ENCODE measurements around the gene CDHR2. TPM values are rescaled to one million over a fixed set of nuclear protein-coding genes. Genes with fewer than 3 reads are reported as not detected.
A peak's percentile ranks its signal among the peaks of the same experiment; 100 is the strongest.

The CDHR2 gene
- total RNA-seq, 2 donors from 2014 or later = 0.33 to 0.40 TPM

DNA sequence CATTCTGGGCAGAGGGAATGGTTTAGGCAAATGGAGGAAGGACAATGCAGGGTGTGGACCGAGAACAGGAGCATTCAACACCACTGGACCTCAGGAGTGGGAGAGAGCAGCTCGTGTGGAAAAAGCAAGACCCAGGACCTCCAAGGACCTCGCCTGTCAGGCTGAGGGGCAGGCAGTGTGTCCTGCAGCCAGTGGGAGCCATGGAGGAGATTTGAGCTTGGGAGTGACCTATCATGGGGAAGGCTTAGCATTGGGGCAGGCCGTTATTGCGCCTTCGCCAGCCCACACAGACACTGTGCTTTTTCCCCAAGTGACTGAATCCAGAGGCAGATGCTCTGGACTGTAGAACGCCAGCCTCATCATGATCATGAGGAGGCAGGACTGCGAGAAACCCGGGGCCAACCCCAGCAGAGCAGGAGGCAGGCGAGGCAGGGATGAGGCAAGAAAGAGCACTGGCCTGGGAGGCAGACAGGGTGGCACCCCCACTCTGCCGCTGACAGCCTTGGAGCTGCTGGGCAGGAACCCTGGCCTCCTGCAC, 3.3 kb downstream of the CDHR2 start:
- ATAC-seq (no peak), DNase-seq (ENCODE audit: low spot score) (peak; percentile 31)
- H3K4me3 Mint-ChIP-seq = no peak overlapping the region
- no peaks in the 10 kb centered on the region for H3K9me3 Mint-ChIP-seq
- H3K4me1 Mint-ChIP-seq (ENCODE audit: low read depth in 2 of 2) = peaks cover 10 to 17% of the 10 kb centered on the region in 2 donors
- H3K27me3 Mint-ChIP-seq = no peaks in the 10 kb centered on the region
- no peak overlapping the region for H3K27ac Mint-ChIP-seq
- H3K36me3 Mint-ChIP-seq = no peaks in the 10 kb centered on the region

DNA sequence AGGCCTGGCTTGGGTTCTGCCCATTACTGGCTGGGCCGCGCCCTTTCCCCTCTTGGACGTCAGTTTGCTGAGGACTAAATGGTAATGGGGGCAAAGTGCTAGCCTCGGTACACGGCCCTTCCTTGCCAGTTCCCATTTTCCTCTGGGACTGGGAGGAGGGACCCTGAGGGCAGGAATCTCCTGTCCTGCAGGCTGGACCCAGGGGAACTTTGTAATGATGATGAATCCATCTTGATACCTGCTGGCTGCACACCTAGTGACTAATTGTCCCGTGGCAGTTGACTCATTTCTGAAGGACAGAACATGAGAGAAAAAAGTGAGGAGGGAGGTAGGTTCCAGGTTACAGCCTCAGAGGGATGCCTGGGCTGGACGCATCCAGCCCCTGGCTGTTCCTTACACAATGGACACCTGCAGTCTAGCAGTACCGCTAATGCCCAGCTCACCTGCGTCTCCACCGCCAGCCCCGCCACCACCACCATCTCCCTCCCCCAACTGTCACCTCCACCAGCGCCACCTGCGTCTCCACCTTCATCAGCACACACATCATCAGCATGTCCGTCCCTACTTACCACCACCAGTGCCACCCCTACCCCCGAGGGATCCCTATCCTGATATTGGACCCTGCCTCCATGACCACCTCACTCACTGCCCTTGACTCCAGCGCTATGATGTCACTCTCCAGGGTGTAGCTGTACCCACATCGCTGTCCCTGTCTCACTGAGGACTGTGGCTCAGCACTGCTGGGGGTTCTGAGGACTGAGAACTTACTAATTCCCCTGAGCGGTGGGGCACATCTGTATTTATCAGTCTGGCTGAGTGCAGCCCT, 4.3 kb downstream of the CDHR2 start:
- Mint-ChIP-seq H3K36me3 (no peaks in the 10 kb centered on the region), H3K9me3 (no peaks in the 10 kb centered on the region), H3K4me1 (ENCODE audit: low read depth in 2 of 2) (peaks cover 5 to 12% of the 10 kb centered on the region in 2 donors), H3K27me3 (no peaks in the 10 kb centered on the region), H3K27ac (no peak overlapping the region), H3K4me3 (no peak overlapping the region)
- ATAC-seq = peak in 1 of 2 donors; percentile 15
- peak; percentile 49 for DNase-seq (ENCODE audit: low spot score)

DNA sequence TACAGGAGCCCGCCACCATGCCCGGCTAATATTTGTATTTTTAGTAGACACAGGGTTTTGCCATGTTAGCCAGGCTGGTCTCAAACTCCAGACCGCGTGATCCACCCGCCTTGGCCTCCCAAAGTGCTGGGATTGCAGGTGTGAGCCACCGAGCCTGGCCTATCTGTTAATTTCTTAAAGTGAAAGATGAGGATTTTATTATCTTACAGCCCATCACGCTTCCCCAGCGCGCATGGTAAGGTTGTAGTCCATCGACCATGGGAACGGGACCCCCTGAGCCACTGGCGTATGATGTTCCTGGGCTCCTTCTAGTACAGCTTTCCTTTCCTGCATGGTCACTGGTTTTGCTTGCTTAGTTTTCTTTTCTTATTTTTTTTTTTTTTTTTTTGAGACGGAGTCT, 8.7 kb downstream of the CDHR2 start:
- Mint-ChIP-seq H3K4me3 (no peak overlapping the region), H3K27ac (no peak overlapping the region), H3K4me1 (ENCODE audit: low read depth in 2 of 2) (peaks cover 5 to 8% of the 10 kb centered on the region in 2 donors), H3K27me3 (peaks cover 9 to 13% of the 10 kb centered on the region in 2 donors), H3K36me3 (no peaks in the 10 kb centered on the region), H3K9me3 (no peaks in the 10 kb centered on the region)
- DNase-seq (ENCODE audit: low spot score) (no peak), ATAC-seq (no peak)

DNA sequence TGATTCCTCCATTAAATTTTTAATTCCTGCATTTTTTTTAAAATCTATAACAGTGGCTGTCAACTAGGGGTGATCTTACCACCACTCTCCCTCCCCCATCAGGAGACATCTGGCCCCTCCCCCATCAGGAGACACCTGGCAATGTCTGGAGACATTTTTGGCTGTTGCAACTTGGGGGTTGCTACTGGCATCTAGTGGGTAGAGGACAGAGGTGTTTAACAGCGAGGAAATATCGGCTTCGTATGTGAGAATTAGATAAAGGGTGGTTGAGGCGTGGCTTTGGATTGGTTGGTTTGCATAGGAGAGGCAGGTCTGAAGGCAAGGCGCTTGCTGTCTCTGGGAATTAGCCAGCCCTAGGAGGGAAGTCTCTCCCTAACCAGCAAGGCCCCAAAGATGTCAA, 10.5 kb downstream of the CDHR2 start:
- H3K36me3 Mint-ChIP-seq = no peaks in the 10 kb centered on the region
- H3K27ac Mint-ChIP-seq = no peak overlapping the region
- no peak for DNase-seq (ENCODE audit: low spot score)

DNA sequence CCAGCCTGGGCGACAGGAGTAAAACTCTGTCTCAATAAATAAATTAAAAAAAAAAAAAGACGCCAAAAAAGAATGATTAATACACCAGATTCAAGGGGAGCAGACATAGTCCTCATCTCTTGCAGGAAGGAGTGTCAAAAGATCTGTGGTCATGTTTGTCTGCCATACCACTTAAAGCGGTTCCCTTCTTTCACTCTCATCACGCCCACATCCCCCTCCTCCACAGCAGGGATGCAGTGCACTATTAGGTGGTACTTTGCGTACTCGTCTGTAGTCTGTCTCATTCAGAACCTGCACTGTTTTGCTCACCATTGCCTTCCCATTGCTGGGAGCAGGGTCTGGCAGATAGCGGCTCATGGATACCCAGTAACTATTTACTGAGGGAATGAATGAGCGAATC, 11.2 kb downstream of the CDHR2 start:
- no peaks in the 10 kb centered on the region for H3K9me3 Mint-ChIP-seq
- H3K4me1 Mint-ChIP-seq (ENCODE audit: low read depth in 2 of 2) = peaks cover 5 to 8% of the 10 kb centered on the region in 2 donors
- DNase-seq (ENCODE audit: low spot score) = no peak
- peaks cover 9 to 13% of the 10 kb centered on the region in 2 donors for H3K27me3 Mint-ChIP-seq
- ATAC-seq = no peak
- no peaks in the 10 kb centered on the region for H3K36me3 Mint-ChIP-seq
- no peak overlapping the region for H3K4me3 Mint-ChIP-seq
- no peak overlapping the region for H3K27ac Mint-ChIP-seq

More for the DNA sequence above, 10.5 kb downstream of the CDHR2 start:
- ATAC-seq = no peak
- H3K27me3 Mint-ChIP-seq = peaks cover 9 to 13% of the 10 kb centered on the region in 2 donors
- no peaks in the 10 kb centered on the region for H3K9me3 Mint-ChIP-seq
- no peak overlapping the region for H3K4me3 Mint-ChIP-seq
- peaks cover 5 to 8% of the 10 kb centered on the region in 2 donors for H3K4me1 Mint-ChIP-seq (ENCODE audit: low read depth in 2 of 2)

DNA sequence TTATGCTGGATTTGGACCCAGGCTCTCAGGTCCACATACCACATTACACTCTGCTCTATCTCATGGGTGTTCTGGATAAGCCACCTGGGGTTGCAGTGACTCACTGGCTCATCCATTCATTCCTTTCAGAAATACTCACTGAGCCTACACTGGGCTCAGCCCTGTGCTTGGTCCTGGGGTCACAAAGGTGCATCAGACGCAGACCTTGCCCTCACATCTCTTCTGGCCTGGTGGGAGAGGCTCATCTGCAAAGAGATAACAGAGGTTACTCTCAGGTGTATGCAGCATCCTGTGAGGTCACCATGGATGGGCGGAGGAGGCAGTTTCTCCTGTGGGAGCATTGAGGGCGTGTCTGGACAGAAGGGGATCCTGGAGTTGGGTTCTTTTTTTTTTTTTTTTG, 12.1 kb downstream of the CDHR2 start:
- DNase-seq (ENCODE audit: low spot score) (no peak), ATAC-seq (no peak)
- H3K4me1 Mint-ChIP-seq (ENCODE audit: low read depth in 2 of 2) = peaks cover 0 to 6% of the 10 kb centered on the region in 2 donors
- no peaks in the 10 kb centered on the region for H3K36me3 Mint-ChIP-seq
- no peaks in the 10 kb centered on the region for H3K9me3 Mint-ChIP-seq
- peaks cover 9 to 17% of the 10 kb centered on the region in 2 donors for H3K27me3 Mint-ChIP-seq
- no peak overlapping the region for H3K4me3 Mint-ChIP-seq
- no peak overlapping the region for H3K27ac Mint-ChIP-seq

DNA sequence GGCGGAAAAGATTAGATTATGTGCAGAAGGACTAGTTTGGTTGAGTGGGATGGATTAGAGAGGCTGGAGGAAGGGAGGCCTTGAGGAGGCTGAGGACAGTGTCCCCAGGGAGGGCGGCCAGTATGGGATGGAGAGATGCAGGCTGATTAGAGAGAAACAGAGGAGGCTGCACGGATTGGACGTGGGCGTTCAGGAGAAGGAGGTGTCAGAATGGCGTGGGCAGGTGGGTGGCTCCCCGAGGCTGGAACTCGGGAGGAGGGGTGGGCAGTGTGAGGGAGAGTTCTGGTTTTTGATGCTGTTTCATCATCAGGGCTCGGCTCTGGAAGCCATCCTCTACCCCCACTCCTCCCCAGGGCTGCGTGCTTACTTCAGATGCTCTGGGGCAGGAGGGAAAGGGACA, 13.0 kb downstream of the CDHR2 start:
- no peak overlapping the region for H3K27ac Mint-ChIP-seq

DNA sequence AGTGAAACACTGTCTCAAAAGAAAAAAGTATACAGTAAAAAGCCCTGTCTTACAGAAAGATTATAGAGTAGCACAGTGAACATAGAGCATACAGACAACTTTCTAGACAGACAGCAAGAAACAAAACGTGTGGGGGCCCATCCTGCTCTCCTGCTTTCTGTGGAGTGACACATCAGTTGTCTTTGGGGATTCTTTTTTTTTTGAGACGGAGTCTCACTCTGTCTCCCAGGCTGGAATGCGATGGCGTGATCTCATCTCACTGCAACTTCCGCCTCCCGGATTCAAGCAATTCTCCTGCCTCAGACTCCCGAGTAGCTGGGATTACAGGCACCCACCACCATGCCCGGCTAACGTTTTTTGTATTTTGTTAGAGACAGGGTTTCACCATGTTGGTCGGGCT, 14.9 kb downstream of the CDHR2 start:
- H3K36me3 Mint-ChIP-seq = no peaks in the 10 kb centered on the region
- peak overlapping the region in 1 of 2 donors; percentile 25 for H3K27ac Mint-ChIP-seq
- peaks cover 9 to 17% of the 10 kb centered on the region in 2 donors for H3K27me3 Mint-ChIP-seq
- H3K9me3 Mint-ChIP-seq = no peaks in the 10 kb centered on the region
- no peak overlapping the region for H3K4me3 Mint-ChIP-seq
- DNase-seq (ENCODE audit: low spot score) (no peak), ATAC-seq (no peak)
- peaks cover 0 to 6% of the 10 kb centered on the region in 2 donors for H3K4me1 Mint-ChIP-seq (ENCODE audit: low read depth in 2 of 2)

More for the DNA sequence above, 13.0 kb downstream of the CDHR2 start:
- no peak overlapping the region for H3K4me3 Mint-ChIP-seq
- DNase-seq (ENCODE audit: low spot score) = no peak
- no peak for ATAC-seq
- H3K27me3 Mint-ChIP-seq = peaks cover 9 to 17% of the 10 kb centered on the region in 2 donors
- H3K36me3 Mint-ChIP-seq = no peaks in the 10 kb centered on the region
- H3K4me1 Mint-ChIP-seq (ENCODE audit: low read depth in 2 of 2) = peaks cover 0 to 6% of the 10 kb centered on the region in 2 donors
- no peaks in the 10 kb centered on the region for H3K9me3 Mint-ChIP-seq

DNA sequence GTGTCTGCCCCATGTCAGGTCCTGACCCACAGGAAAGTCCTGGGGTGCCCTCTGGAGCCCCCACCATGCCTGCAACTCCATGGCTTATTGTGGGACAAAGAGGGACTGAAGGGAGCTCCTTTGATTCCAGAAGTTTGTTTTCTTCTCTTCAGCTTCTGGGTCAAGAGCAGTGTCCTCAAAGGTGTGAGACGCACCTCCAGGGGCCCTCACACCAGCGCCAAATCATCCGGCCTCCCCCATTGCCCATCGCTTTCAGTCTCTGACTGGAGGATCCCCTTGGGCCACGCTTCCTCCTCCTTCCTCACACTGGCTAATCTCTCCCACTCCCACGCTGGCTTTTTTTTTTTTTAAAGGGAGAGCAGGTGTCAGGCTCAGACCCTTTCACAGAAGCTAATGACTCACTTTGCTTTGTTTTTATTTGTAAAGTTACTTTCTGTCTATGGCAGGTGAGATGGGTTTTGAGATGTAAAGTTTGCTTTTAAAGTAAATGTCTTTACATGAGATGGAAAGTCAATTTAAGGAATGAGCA, 16.7 kb downstream of the CDHR2 start:
- Mint-ChIP-seq H3K36me3 (no peaks in the 10 kb centered on the region), H3K27me3 (peaks cover 9 to 10% of the 10 kb centered on the region in 2 donors), H3K9me3 (no peaks in the 10 kb centered on the region), H3K4me3 (no peak overlapping the region), H3K4me1 (ENCODE audit: low read depth in 2 of 2) (no peaks in the 10 kb centered on the region), H3K27ac (no peak overlapping the region)
- DNase-seq (ENCODE audit: low spot score) = no peak
- ATAC-seq = no peak

DNA sequence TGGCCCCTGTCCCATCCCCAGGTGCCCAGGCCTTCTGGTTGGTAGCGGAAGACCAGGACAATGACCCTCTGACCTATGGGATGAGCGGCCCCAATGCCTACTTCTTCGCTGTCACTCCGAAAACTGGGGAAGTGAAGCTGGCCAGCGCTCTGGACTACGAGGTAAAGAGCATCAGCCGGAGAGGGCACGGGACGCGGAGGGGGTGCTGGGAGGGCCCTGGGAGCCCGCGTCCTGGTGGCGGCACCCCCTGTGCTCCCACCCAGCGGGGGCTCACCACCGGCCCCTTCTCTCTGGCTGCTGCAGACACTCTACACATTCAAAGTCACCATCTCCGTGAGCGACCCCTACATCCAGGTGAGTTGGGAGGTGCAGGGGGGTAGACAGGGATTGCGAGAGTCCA, 19.5 kb downstream of the CDHR2 start:
- Mint-ChIP-seq H3K36me3 (no peaks in the 10 kb centered on the region), H3K4me3 (no peak overlapping the region), H3K9me3 (no peaks in the 10 kb centered on the region), H3K27ac (no peak overlapping the region), H3K27me3 (peaks cover 0 to 4% of the 10 kb centered on the region in 2 donors), H3K4me1 (ENCODE audit: low read depth in 2 of 2) (no peaks in the 10 kb centered on the region)
- DNase-seq (ENCODE audit: low spot score) (no peak), ATAC-seq (no peak)

DNA sequence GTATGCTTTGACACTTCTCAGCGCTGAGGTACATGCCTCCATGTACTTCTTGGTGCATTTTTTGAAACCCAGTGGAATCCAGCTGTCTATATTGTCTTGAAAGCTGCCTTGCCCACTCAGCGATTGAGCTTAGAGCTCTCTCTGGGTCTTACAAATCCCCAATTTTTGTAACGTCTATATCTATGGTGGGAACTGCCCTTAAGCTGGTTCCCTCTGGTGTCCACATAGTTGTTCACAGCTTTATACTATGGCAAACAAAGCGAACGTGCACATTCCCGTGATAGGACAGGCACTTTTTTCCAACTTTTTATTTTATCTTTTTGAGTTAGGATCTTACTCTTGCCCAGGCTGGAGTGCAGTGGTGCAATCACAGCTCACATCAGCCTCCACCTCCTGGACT, 20.9 kb downstream of the CDHR2 start:
- no peak for DNase-seq (ENCODE audit: low spot score)
- peaks cover 0 to 5% of the 10 kb centered on the region in 2 donors for H3K4me1 Mint-ChIP-seq (ENCODE audit: low read depth in 2 of 2)
- H3K27ac Mint-ChIP-seq = no peak overlapping the region
- H3K36me3 Mint-ChIP-seq = no peaks in the 10 kb centered on the region
- H3K4me3 Mint-ChIP-seq = no peak overlapping the region
- H3K27me3 Mint-ChIP-seq = peaks cover 0 to 4% of the 10 kb centered on the region in 2 donors
- no peaks in the 10 kb centered on the region for H3K9me3 Mint-ChIP-seq
- no peak for ATAC-seq

DNA sequence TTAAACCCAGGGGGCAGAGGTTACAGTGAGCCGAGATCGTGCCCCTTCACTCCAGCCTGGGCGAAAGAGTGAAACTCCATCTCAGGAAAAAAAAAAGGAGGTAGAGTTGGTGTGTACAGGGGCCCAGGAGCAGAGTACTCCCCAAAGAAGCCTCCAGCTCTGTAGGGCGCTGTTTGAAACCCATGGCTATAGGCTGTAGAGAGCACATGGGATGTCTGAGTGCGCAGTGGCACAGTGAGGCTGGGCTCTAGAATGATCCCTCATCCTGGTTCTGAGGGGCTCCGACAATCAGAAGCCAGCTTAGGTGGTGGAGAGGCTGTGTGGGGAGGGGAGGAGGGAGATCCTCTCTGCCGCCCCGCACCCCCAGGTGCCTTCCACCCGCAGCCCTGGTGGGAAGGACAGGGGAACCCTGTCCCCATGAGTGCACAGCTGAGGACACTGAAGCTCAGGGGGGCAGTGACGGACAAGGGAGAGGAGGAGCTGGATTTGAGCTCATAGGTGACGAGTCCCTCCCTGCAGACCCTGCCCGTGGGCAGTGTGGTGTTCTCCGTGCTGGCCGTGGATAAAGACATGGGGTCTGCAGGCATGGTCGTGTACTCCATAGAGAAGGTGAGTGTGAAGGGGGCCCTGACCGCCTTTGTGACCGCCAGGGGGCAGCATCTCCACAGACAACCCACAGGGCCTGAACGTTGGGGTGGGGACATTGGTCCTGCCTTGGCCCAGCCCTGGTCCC, 24.6 kb downstream of the CDHR2 start:
- no peaks in the 10 kb centered on the region for H3K9me3 Mint-ChIP-seq
- no peaks in the 10 kb centered on the region for H3K36me3 Mint-ChIP-seq
- no peak overlapping the region for H3K4me3 Mint-ChIP-seq
- H3K27ac Mint-ChIP-seq = no peak overlapping the region
- ATAC-seq = peak; percentile 82 to 86
- H3K27me3 Mint-ChIP-seq = no peaks in the 10 kb centered on the region
- peak; percentile 82 for DNase-seq (ENCODE audit: low spot score)
- peaks cover 0 to 7% of the 10 kb centered on the region in 2 donors for H3K4me1 Mint-ChIP-seq (ENCODE audit: low read depth in 2 of 2)

DNA sequence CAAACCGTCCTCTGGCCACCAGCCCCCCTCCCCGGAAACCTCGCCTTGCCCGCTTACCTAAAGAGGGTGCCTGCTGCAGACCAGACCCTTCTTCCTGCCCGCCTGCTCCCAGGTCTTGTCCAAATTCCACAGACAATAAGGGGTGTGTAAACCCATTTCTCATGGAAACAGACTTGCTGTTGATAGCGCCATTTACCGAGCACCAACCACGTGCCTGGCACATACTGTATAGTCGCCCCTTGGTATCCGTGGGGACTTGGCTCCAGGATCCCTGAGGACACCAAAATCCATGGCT, 25.1 kb downstream of the CDHR2 start:
- H3K9me3 Mint-ChIP-seq = no peaks in the 10 kb centered on the region
- peaks cover 0 to 7% of the 10 kb centered on the region in 2 donors for H3K4me1 Mint-ChIP-seq (ENCODE audit: low read depth in 2 of 2)
- no peaks in the 10 kb centered on the region for H3K36me3 Mint-ChIP-seq
- H3K4me3 Mint-ChIP-seq = no peak overlapping the region
- no peak overlapping the region for H3K27ac Mint-ChIP-seq
- no peak for ATAC-seq
- no peaks in the 10 kb centered on the region for H3K27me3 Mint-ChIP-seq
- no peak for DNase-seq (ENCODE audit: low spot score)

DNA sequence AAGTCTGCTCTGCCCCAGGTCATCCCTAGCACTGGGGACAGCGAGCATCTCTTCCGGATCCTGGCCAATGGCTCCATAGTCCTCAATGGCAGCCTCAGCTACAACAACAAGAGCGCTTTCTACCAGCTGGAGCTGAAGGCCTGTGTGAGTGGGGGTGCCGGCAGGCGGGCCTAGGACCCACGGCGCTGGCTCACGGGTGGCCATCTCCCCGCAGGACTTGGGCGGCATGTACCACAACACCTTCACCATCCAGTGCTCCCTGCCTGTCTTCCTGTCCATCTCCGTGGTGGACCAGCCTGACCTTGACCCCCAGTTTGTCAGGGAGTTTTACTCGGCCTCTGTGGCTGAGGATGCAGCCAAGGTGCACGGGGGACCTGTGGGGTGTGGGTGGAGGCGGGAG, 25.9 kb downstream of the CDHR2 start:
- Mint-ChIP-seq H3K4me1 (ENCODE audit: low read depth in 2 of 2) (peaks cover 0 to 7% of the 10 kb centered on the region in 2 donors), H3K27me3 (no peaks in the 10 kb centered on the region), H3K9me3 (no peaks in the 10 kb centered on the region), H3K36me3 (no peaks in the 10 kb centered on the region), H3K4me3 (no peak overlapping the region), H3K27ac (no peak overlapping the region)
- no peak for DNase-seq (ENCODE audit: low spot score)
- ATAC-seq = no peak
